ENCODE data around the gene GRPEL2.

GRPEL2 gene

DNA sequence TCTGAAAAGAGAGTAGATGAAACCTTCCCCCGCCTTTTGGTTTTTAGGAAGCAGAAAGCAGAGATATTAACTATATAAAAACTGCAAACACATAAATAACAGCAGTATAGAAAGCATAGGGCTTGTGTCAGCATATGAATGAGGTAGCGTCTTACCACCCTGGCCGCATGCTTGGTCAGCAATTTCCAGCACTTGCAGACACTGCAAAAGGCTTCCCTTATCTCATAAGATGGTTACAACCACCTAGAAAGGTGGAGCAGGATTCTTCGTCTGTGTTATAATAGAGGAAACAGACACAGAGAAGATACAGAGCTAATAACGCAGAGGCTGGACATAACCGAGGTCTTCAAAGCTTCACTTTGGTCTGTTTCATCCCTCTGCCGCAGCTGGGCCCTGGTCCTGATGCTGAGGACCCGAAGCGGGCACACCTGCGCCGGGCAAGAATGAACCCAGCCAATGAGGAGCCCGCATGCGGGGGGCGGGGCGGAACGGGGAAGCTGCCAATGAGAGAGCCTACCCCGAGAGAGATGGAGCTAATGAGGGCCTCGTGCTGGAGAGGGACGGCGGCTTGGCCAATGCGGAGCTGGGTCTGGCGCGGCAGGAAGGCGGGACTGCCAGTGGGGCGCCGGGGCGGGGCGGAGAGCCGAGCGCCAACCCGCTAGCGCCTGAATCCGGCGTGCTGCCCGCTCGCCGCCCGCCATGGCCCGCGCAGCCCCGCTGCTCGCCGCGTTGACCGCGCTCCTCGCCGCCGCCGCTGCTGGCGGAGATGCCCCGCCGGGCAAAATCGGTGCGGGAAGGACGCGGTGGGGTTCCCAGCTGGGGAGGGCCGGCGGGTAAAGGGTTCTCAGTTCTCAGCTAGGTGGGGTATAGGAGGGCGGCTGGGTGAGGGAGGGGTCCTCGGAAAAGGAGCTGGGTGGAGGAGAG is 12.3 kb downstream of the GRPEL2 start, which contains the start of gene PCYOX1L:
Gene PCYOX1L, plus strand, starts transcription at position 677 of the 924 bp plus-strand sequence. Its CDS starts 23 bp downstream, at position 700.
- peak; percentile 79 for DNase-seq (ENCODE audit: low read depth, low spot score)

- no peak for DNase-seq (ENCODE audit: low read depth, low spot score)
Observed at GRCh38 chr5:149358294-149358651, 13.0 kb downstream of the GRPEL2 start.

DNA sequence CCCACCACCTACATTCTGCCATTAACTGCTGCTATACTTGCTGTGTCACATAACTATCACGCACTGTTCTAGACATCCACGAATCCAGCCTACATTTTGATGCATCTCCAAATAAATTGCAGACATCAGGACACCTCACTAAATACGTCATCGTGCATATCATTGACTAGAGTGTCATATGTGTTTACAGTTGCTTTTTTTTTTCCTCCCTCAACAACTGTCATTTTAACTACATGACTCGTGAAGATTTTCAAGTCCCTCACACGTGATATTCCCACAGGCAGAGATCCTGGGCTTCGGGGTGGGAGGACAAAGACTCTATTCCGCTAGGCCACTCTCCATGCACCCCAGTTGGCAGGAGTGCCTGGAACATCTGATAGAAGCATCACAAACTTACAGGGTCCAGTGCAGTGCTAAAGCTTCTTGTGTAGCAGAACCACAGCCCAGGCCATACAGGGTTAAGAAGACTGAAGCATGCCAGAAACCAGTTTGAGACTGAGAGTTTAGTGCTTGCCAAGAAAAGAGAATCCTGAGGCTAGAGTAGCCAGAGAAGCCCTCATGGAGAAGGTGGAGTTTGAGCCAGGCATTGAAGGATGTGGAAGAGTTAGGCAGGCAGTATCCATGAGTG is 13.7 kb downstream of the GRPEL2 start:
- DNase-seq (ENCODE audit: low read depth, low spot score), result no peak

DNA sequence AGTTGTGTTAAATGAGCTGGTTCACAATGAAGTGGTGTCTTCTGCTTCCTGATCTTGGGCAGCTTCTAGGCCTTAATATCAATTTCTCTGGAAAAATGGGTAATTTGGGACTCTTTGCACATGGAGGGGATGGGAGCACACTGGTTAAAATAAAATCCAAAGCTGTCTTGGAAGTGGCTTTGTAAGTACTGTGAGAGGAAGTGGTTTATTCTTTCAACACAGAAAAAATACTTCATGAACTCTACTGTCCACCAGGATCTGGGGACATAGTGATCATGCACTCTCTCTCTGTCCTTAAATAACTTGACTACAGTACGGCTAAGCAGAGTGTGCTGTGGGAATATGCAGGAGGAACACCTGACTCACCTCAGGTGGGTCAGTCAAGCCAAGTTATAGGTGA is 15.0 kb downstream of the GRPEL2 start:
- DNase-seq (ENCODE audit: low read depth, low spot score), result no peak

GRCh38 chr5:149362541-149362940 is 17.2 kb downstream of the GRPEL2 start:
- no peak for DNase-seq (ENCODE audit: low read depth, low spot score)

DNA sequence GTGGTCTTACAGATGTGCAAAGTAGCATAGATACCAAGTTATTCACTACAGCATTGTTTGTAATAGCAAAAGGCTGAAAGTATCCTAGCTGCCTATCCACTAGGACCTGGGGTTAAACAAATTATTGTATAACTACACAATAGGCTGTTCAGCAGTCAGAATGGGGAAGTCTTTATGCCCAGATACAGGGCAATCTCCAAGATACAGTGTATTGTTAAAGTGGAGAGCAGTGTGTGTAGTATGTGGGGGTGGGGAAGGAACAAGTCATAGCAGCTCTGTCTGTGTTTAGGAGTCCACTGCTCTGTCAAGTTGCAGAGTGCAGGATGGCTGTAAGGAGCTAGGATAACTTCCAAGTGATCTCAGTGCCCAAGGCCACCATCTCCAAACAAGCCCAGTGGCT is 18.1 kb downstream of the GRPEL2 start:
- no peak for DNase-seq (ENCODE audit: low read depth, low spot score)

DNA sequence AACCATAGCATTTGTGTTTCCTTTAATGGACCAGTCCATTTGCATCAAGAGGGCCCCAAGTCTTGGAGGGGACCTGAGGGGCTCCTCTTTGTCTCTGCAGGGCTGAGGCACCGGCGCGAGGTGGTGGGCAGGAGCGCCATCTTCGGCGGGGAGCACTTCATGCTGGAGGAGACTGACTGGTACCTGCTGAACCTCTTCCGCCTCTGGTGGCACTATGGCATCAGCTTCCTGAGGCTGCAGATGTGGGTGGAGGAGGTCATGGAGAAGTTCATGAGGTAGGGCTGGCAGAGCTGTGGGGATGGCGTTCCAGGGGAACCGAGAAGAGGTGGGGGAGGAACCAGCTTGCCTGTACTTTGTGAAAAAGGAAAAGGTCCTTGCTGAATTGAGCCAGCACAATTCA is 18.6 kb downstream of the GRPEL2 start:
- no peak for DNase-seq (ENCODE audit: low read depth, low spot score)

GRCh38 chr5:149364719-149365118 is 19.4 kb downstream of the GRPEL2 start:
- no peak for DNase-seq (ENCODE audit: low read depth, low spot score)

- no peak for DNase-seq (ENCODE audit: low read depth, low spot score)
Observed at GRCh38 chr5:149365418-149365817, 20.1 kb downstream of the GRPEL2 start.

GRCh38 chr5:149366169-149366729 is 20.9 kb downstream of the GRPEL2 start:
- DNase-seq (ENCODE audit: low read depth, low spot score), result no peak

GRCh38 chr5:149367249-149367971 is 22.1 kb downstream of the GRPEL2 start:
- peak; percentile 34 for DNase-seq (ENCODE audit: low read depth, low spot score)

DNA sequence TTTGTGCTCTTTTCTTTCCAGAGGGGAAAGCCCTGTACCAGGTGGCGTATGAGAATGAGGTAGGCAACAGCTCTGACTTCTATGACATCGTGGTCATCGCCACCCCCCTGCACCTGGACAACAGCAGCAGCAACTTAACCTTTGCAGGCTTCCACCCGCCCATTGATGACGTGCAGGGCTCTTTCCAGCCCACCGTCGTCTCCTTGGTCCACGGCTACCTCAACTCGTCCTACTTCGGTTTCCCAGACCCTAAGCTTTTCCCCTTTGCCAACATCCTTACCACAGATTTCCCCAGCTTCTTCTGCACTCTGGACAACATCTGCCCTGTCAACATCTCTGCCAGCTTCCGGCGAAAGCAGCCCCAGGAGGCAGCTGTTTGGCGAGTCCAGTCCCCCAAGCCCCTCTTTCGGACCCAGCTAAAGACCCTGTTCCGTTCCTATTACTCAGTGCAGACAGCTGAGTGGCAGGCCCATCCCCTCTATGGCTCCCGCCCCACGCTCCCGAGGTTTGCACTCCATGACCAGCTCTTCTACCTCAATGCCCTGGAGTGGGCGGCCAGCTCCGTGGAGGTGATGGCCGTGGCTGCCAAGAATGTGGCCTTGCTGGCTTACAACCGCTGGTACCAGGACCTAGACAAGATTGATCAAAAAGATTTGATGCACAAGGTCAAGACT is 22.8 kb downstream of the GRPEL2 start:
- no peak for DNase-seq (ENCODE audit: low read depth, low spot score)

DNA sequence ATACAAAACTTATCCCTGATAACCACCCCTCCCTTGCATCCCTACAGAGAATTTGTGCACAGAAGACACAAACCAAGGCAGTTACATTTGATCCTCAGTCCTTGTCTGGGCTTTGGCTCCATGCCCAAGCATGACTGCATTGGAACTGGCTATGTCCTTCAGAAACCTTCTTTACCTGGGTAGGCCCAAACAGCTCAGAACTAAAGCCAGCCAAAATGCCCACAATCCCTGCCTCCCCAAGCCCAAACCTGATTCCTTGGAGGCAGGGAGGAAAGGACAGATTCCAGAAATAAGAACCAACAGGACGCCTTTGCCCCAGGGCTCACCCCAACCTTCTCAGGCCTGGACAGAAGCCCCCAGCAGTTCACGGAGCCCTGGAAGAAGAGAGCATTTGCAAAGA is 25.6 kb downstream of the GRPEL2 start:
- no peak for DNase-seq (ENCODE audit: low read depth, low spot score)

DNA sequence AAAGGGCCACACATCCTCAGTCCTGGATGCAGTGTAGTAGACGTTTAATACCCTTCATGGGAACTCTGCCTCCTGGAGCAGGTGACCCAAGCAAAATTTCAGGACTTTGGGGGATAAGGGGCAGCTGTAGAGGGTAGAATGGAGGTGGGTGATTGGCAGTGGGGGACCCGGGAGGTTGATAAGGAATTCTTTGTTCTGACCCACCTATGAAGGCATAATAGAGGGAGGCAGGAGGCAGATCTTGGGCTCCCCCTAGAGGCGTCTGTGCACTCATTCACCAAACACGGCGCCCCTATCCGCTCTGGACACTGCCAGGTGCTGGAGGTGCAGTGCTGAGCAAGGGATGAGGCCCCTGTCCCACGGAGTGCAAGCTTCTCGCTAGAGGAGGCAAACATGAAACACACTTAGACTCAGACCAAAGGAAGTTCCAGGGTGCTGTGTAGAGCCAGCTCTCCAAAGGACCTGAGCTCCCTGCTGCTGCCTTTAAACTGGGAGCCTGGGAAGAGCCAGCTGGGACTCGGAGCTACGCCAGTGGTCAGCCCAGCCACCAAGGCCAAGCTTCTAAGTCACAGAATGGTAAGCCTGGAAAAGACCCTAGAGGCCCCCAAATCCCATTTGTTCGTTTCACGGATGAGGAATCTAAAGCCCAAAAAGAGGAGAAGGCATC is 26.1 kb downstream of the GRPEL2 start:
- no peak for DNase-seq (ENCODE audit: low read depth, low spot score)

GRCh38 chr5:149372076-149372795 is 26.9 kb downstream of the GRPEL2 start:
- DNase-seq (ENCODE audit: low read depth, low spot score), result no peak

DNA sequence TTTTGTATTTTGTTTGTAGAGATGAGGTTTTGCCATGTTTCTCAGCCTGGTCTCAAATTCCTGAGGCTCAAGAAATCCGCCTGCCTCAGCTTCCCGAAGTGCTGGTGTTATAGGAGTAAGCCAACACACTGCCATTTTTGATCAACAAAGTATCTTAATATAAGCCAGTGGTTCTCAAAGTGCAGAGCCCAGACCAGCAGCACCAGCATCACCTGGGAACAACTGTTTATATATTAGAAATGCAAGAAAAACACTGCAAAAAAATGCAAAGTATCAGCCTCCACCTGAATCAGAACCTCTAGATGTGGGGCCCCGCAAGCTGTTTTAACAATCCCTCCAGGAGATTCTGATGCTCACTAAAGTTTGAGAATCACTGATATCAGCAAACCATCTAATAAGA is 27.6 kb downstream of the GRPEL2 start:
- no peak for DNase-seq (ENCODE audit: low read depth, low spot score)

GRCh38 chr5:149374303-149374702 is 29.0 kb downstream of the GRPEL2 start:
- DNase-seq (ENCODE audit: low read depth, low spot score), result no peak

GRCh38 chr5:149374801-149375200 is 29.5 kb downstream of the GRPEL2 start:
- no peak for DNase-seq (ENCODE audit: low read depth, low spot score)

DNA sequence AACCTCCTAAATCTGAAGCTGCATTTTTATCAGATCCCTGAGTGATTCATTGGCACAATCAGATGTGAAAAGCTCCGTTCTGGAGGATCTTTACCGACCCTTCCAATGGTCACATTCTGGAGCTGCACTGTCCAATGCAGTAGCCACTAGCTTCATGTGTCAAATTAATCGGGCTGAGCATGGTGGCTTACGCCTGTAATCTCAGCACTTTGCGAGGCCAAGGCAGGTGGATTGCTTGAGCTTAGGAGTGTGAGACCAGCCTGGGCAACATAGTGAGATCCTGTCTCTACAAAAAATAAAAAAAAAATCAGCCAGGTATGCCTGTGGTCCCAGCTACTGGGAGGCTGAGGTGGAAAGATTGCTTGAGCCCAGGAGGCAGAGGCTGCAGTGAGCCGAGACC is 30.1 kb downstream of the GRPEL2 start:
- no peak for DNase-seq (ENCODE audit: low read depth, low spot score)

GRCh38 chr5:149376104-149376503 is 30.8 kb downstream of the GRPEL2 start:
- DNase-seq (ENCODE audit: low read depth, low spot score), result no peak
